H9 (cell line): Measurements from ENCODE around the gene CBLN2. TPM values are rescaled to one million over a fixed set of nuclear protein-coding genes. Genes with fewer than 3 reads are reported as not detected.

Experiments
- DNase-seq: peaks from one replicate; pipeline ENCODE4 v3.0.0-alpha.2; 2017
- H2AFZ ChIP-seq: one replicate; pipeline ENCODE4 v1.6.1; 2013; ENCODE audit warnings: mild to moderate bottlenecking, low read length, control low read depth, moderate library complexity
- H2AK5ac ChIP-seq: 2 replicates; pipeline ENCODE4 v1.6.1; 2013; ENCODE audit warnings: low read length, control low read depth, mixed read lengths; ENCODE audit not compliant: insufficient read length
- H2BK120ac ChIP-seq: one replicate; pipeline ENCODE4 v1.6.1; 2013; ENCODE audit warnings: low read depth, mild to moderate bottlenecking, low read length, control low read depth, inconsistent platforms; ENCODE audit not compliant: poor library complexity, severe bottlenecking
- H2BK12ac ChIP-seq: 2 replicates; pipeline ENCODE4 v1.6.1; 2013; ENCODE audit warnings: low read length, control low read depth, mixed read lengths, low read depth; ENCODE audit not compliant: insufficient read length
- H2BK15ac ChIP-seq: 2 replicates; pipeline ENCODE4 v1.6.1; 2013; ENCODE audit warnings: low read depth, low read length, control low read depth
- H2BK20ac ChIP-seq: one replicate; pipeline ENCODE4 v1.6.1; 2013; ENCODE audit warnings: low read depth, mild to moderate bottlenecking, low read length, control low read depth, inconsistent platforms; ENCODE audit not compliant: poor library complexity, severe bottlenecking
- H2BK5ac ChIP-seq: 2 replicates; pipeline ENCODE4 v1.6.1; 2013; ENCODE audit warnings: low read length, control low read depth, mixed read lengths; ENCODE audit not compliant: insufficient read length
- H3K14ac ChIP-seq: 2 replicates; pipeline ENCODE4 v1.6.1; 2013; ENCODE audit warnings: low read length, control low read depth; ENCODE audit not compliant: insufficient read depth
- H3K18ac ChIP-seq: 2 replicates; pipeline ENCODE4 v1.6.1; 2013; ENCODE audit warnings: low read depth, mild to moderate bottlenecking, mixed read lengths, low read length, control low read depth; ENCODE audit not compliant: insufficient read length
- H3K23ac ChIP-seq: 2 replicates; pipeline ENCODE4 v1.6.1; 2013; ENCODE audit warnings: low read length, control low read depth, mixed read lengths, low read depth; ENCODE audit not compliant: insufficient read length
- H3K23me2 ChIP-seq: 2 replicates; pipeline ENCODE4 v1.6.1; 2013; ENCODE audit warnings: low read depth, mild to moderate bottlenecking, mixed read lengths, low read length, control low read depth; ENCODE audit not compliant: insufficient read length, poor library complexity, severe bottlenecking
- H3K27ac ChIP-seq: 2 replicates; pipeline ENCODE4 v1.5.1; 2013; ENCODE audit warnings: low read length, control low read depth, mixed read lengths, low read depth; ENCODE audit not compliant: insufficient read length
- H3K27me3 ChIP-seq: 2 replicates; pipeline ENCODE4 v1.6.1; 2013; ENCODE audit warnings: low read length, control low read depth, inconsistent platforms; ENCODE audit not compliant: insufficient read depth
- H3K4ac ChIP-seq: 2 replicates; pipeline ENCODE4 v1.6.1; 2013; ENCODE audit warnings: low read depth, mild to moderate bottlenecking, control low read depth, inconsistent platforms, low read length, moderate library complexity
- H3K4me1 ChIP-seq: 2 replicates; pipeline ENCODE4 v1.6.1; 2013; ENCODE audit warnings: low read length, control low read depth, inconsistent platforms; ENCODE audit not compliant: insufficient read depth
- H3K4me2 ChIP-seq: 2 replicates; pipeline ENCODE4 v1.6.1; 2013; ENCODE audit warnings: low read length, control low read depth, mixed read lengths; ENCODE audit not compliant: insufficient read length, insufficient read depth
- H3K56ac ChIP-seq: 2 replicates; pipeline ENCODE4 v1.6.1; 2013; ENCODE audit warnings: low read depth, mild to moderate bottlenecking, mixed read lengths, low read length, control low read depth; ENCODE audit not compliant: insufficient read length
- H3K79me1 ChIP-seq: 2 replicates; pipeline ENCODE4 v1.6.1; 2013; ENCODE audit warnings: low read depth, mild to moderate bottlenecking, moderate library complexity, low read length, control low read depth, inconsistent platforms; ENCODE audit not compliant: insufficient read depth, poor library complexity, severe bottlenecking
- H3K79me2 ChIP-seq: 2 replicates; pipeline ENCODE4 v1.6.1; 2013; ENCODE audit warnings: low read length, control low read depth, inconsistent platforms; ENCODE audit not compliant: insufficient read depth
- H3K9ac ChIP-seq: 2 replicates; pipeline ENCODE4 v1.6.1; 2013; ENCODE audit warnings: low read length, control low read depth, mixed read lengths; ENCODE audit not compliant: insufficient read length; ENCODE audit errors: extremely low read depth
- H3K9me3 ChIP-seq: one replicate; pipeline ENCODE4 v1.6.1; 2013; ENCODE audit warnings: low read depth, low read length, inconsistent platforms; ENCODE audit not compliant: control insufficient read depth
- H3T11ph ChIP-seq: one replicate; pipeline ENCODE4 v1.6.1; 2013; ENCODE audit warnings: mild to moderate bottlenecking, low read length, control low read depth, inconsistent platforms
- H4K20me1 ChIP-seq: one replicate; pipeline ENCODE4 v1.6.1; 2013; ENCODE audit not compliant: control insufficient read depth, insufficient read length, insufficient read depth
- H4K5ac ChIP-seq: 2 replicates; pipeline ENCODE4 v1.6.1; 2013; ENCODE audit warnings: low read depth, mild to moderate bottlenecking, mixed read lengths, low read length, control low read depth; ENCODE audit not compliant: insufficient read length
- H4K8ac ChIP-seq: replicated peaks from 2 replicates; pipeline ENCODE4 v1.6.1; 2013; ENCODE audit warnings: low read length, control low read depth, mixed read lengths, low read depth; ENCODE audit not compliant: insufficient read length
- H4K91ac ChIP-seq: 2 replicates; pipeline ENCODE4 v1.6.1; 2013; ENCODE audit warnings: low read depth, mild to moderate bottlenecking, moderate library complexity, mixed read lengths, low read length, control low read depth; ENCODE audit not compliant: insufficient read length
- H3K27ac Mint-ChIP-seq, 3 experiments: 2 replicates in 2 of 3; 3 replicates in 1 of 3; pipeline ENCODE4 v1.8.0; 2020 to 2021; ENCODE audit warnings: mixed read lengths in 3 of 3, mild to moderate bottlenecking in 1 of 3, moderate library complexity in 1 of 3
- H3K27me3 Mint-ChIP-seq: 2 replicates; pipeline ENCODE4 v1.8.0; 2021; ENCODE audit warnings: low read depth, mild to moderate bottlenecking, moderate library complexity, mixed read lengths
- H3K36me3 Mint-ChIP-seq, 3 experiments: 2 replicates in 2 of 3; 3 replicates in 1 of 3; pipeline ENCODE4 v1.8.0; 2020 to 2021; ENCODE audit warnings: low read depth in 3 of 3, mixed read lengths in 3 of 3; ENCODE audit not compliant: insufficient read depth in 1 of 3
- H3K4me1 Mint-ChIP-seq, 2 experiments: 2 replicates each; pipeline ENCODE4 v1.8.0; 2020; ENCODE audit warnings: mixed read lengths in 2 of 2
- H3K4me3 Mint-ChIP-seq, 2 experiments: 2 replicates in 1 of 2; 3 replicates in 1 of 2; pipeline ENCODE4 v1.8.0; 2020 to 2021; ENCODE audit warnings: mild to moderate bottlenecking in 2 of 2, mixed read lengths in 2 of 2, moderate library complexity in 1 of 2
- H3K9me3 Mint-ChIP-seq, 2 experiments: 2 replicates in 1 of 2; 3 replicates in 1 of 2; pipeline ENCODE4 v1.8.0; 2020; ENCODE audit warnings: mild to moderate bottlenecking in 2 of 2, mixed read lengths in 2 of 2, moderate library complexity in 1 of 2
- CTCF ChIP-seq: fragments of 200-600 bp; sonication (generic); conservative IDR thresholded peaks from 3 replicates; pipeline ENCODE4 v1.8.0; 2021; ENCODE audit warnings: antibody characterized with exemption, mild to moderate bottlenecking
- WGBS: extraction: QIAGEN DNeasy Blood & Tissue Kit; methylation state at CpG from one replicate; pipeline ENCODE4 v1.1.7; 2013; ENCODE audit warnings: missing lambda C conversion rate, low lambda C conversion rate, mixed read lengths; ENCODE audit not compliant: insufficient read length; ENCODE audit errors: extremely low coverage; 5-methylcytosine and 5-hydroxymethylcytosine counted together
- total RNA-seq: library from RNA; stranded (reverse); gene quantifications from 2 replicates; pipeline ENCODE4 v1.2.1, GENCODE V29; 2021

Gene CBLN2
- total RNA-seq, 1 experiment from 2014 or later, result not detected

- no peak overlapping the region for H2BK15ac ChIP-seq
- H3T11ph ChIP-seq, result no peak overlapping the region
- H3K27ac Mint-ChIP-seq, result no peak overlapping the region
- H3K27me3 ChIP-seq, result no peaks in the 10 kb centered on the region
- H3K14ac ChIP-seq, result no peak overlapping the region
- no peak overlapping the region for H2AK5ac ChIP-seq
- no peak overlapping the region for H3K4me3 Mint-ChIP-seq
- H3K56ac ChIP-seq, result no peak overlapping the region
- peaks cover 21% of the 10 kb centered on the region for H3K27me3 Mint-ChIP-seq
- no peaks in the 10 kb centered on the region for H3K79me1 ChIP-seq
- H3K4me2 ChIP-seq, result no peak overlapping the region
- H2BK5ac ChIP-seq, result no peak overlapping the region
- no peak overlapping the region for H2AFZ ChIP-seq
- H3K4ac ChIP-seq, result no peak overlapping the region
- no CpG with 5 or more reads among the region's 1 CpG for WGBS
- no peak overlapping the region for H2BK20ac ChIP-seq
- H3K9ac ChIP-seq, result no peak overlapping the region
- no peak for DNase-seq
- H4K8ac ChIP-seq, result no peak overlapping the region
- no peaks in the 10 kb centered on the region for H3K4me1 ChIP-seq
- no peak overlapping the region for H4K91ac ChIP-seq
- H3K36me3 Mint-ChIP-seq, result no peaks in the 10 kb centered on the region
- no peaks in the 10 kb centered on the region for H3K9me3 ChIP-seq
- H3K27ac ChIP-seq, result no peak overlapping the region
- no peak overlapping the region for H4K5ac ChIP-seq
- no peak overlapping the region for H3K23ac ChIP-seq
- H3K4me1 Mint-ChIP-seq, result no peaks in the 10 kb centered on the region
- no peak overlapping the region for H3K18ac ChIP-seq
- peak; percentile 43; the same call in 2 of the 3 replicates for TF ChIP-seq CTCF
- no peaks in the 10 kb centered on the region for H4K20me1 ChIP-seq
- H2BK120ac ChIP-seq, result no peak overlapping the region
- no peak overlapping the region for H2BK12ac ChIP-seq
- H3K9me3 Mint-ChIP-seq, result peaks cover 0 to 2% of the 10 kb centered on the region in 2 experiments; a peak in 1 of 5 replicates
- no peaks in the 10 kb centered on the region for H3K23me2 ChIP-seq
- H3K79me2 ChIP-seq, result no peaks in the 10 kb centered on the region
Measured at GRCh38 chr18:72530622-72531021, 13.5 kb downstream of the CBLN2 start.
